ENCODE measurements around the gene PUSL1.
A peak's percentile ranks its signal among the peaks of the same experiment; 100 is the strongest.
"Not testable (repeated sequence)": the region's sequence is repeated elsewhere in the genome, so short reads cannot be mapped to it uniquely, and the experiment has no call there.

The PUSL1 gene

GRCh38 chr1:1310476-1311053, 2.2 kb downstream of the PUSL1 start:
- DNase-seq (ENCODE audit: low read depth), result no peak

- no peak for DNase-seq (ENCODE audit: low read depth)
Measured at GRCh38 chr1:1311107-1312104, 3.0 kb downstream of the PUSL1 start.

GRCh38 chr1:1312450-1313314, 4.3 kb downstream of the PUSL1 start:
- no peak for DNase-seq (ENCODE audit: low read depth)

GRCh38 chr1:1313500-1314236, 5.3 kb downstream of the PUSL1 start:
- no peak for DNase-seq (ENCODE audit: low read depth)

- DNase-seq (ENCODE audit: low read depth), result no peak
Measured at GRCh38 chr1:1314237-1314586, 5.8 kb downstream of the PUSL1 start.

- no peak for DNase-seq (ENCODE audit: low read depth)
Measured at GRCh38 chr1:1314678-1315335, 6.4 kb downstream of the PUSL1 start.

- no peak for DNase-seq (ENCODE audit: low read depth)
Measured at GRCh38 chr1:1315435-1315954, 7.1 kb downstream of the PUSL1 start.

- DNase-seq (ENCODE audit: low read depth), result not testable (repeated sequence)
Measured at GRCh38 chr1:1316199-1316598, 7.8 kb downstream of the PUSL1 start.

- no peak for DNase-seq (ENCODE audit: low read depth)
Measured at GRCh38 chr1:1317420-1317819, 9.0 kb downstream of the PUSL1 start.

- peak; percentile 94 for DNase-seq (ENCODE audit: low read depth)
Measured at GRCh38 chr1:1318131-1318652, 9.8 kb downstream of the PUSL1 start.

GRCh38 chr1:1318777-1319645, 10.6 kb downstream of the PUSL1 start:
- DNase-seq (ENCODE audit: low read depth), result no peak

GRCh38 chr1:1319646-1319941, 11.2 kb downstream of the PUSL1 start:
- no peak for DNase-seq (ENCODE audit: low read depth)

GRCh38 chr1:1320666-1321448, 12.5 kb downstream of the PUSL1 start:
- DNase-seq (ENCODE audit: low read depth), result no peak

- no peak for DNase-seq (ENCODE audit: low read depth)
Measured at GRCh38 chr1:1321477-1321876, 13.1 kb downstream of the PUSL1 start.

- DNase-seq (ENCODE audit: low read depth), result no peak
Measured at GRCh38 chr1:1322418-1322817, 14.0 kb downstream of the PUSL1 start.

- DNase-seq (ENCODE audit: low read depth), result no peak
Measured at GRCh38 chr1:1322952-1323351, 14.6 kb downstream of the PUSL1 start.

GRCh38 chr1:1324084-1324523, 15.7 kb downstream of the PUSL1 start:
- no peak for DNase-seq (ENCODE audit: low read depth)

- peak; percentile 80 for DNase-seq (ENCODE audit: low read depth)
Measured at GRCh38 chr1:1324524-1325287, 16.3 kb downstream of the PUSL1 start, which contains the start of the genes CPTP and INTS11. Gene CPTP, plus strand, starts transcription at chr1:1324802. Its CDS starts 2,109 bp downstream, at chr1:1326911. Gene INTS11, minus strand, starts transcription at chr1:1324660. Its CDS starts 52 bp downstream, at chr1:1324608.
